NB4 (cell line): ENCODE data around the gene TUBA8.
"Not testable (repeated sequence)": the region's sequence is repeated elsewhere in the genome, so short reads cannot be mapped to it uniquely, and the experiment has no call there.

ENCODE experiments used
- DNase-seq: peaks from one replicate; pipeline ENCODE4 v3.0.0; 2010; ENCODE audit warnings: low read depth
- H3K4me3 ChIP-seq: one replicate; pipeline ENCODE4 v1.5.1; 2011; ENCODE audit warnings: mild to moderate bottlenecking, low read depth, low read length, moderate library complexity
- MYC ChIP-seq: IDR thresholded peaks from 2 replicates; pipeline ENCODE4 v1.6.1; 2011; ENCODE audit warnings: low read depth, low read length
- POLR2A ChIP-seq: IDR thresholded peaks from 2 replicates; pipeline ENCODE4 v1.6.1; 2011; ENCODE audit warnings: mild to moderate bottlenecking; ENCODE audit not compliant: insufficient read length; ENCODE audit errors: extremely low read depth
- TF ChIP-seq, protein P1 (sequence below): IDR thresholded peaks from one replicate; pipeline ENCODE4 v1.5.1; 2012; ENCODE audit warnings: low read depth, low read length
- TF ChIP-seq, protein P2 (sequence below): IDR thresholded peaks from 2 replicates; pipeline ENCODE4 v1.6.1; 2011; ENCODE audit warnings: low read depth, low read length

Gene TUBA8

DNA sequence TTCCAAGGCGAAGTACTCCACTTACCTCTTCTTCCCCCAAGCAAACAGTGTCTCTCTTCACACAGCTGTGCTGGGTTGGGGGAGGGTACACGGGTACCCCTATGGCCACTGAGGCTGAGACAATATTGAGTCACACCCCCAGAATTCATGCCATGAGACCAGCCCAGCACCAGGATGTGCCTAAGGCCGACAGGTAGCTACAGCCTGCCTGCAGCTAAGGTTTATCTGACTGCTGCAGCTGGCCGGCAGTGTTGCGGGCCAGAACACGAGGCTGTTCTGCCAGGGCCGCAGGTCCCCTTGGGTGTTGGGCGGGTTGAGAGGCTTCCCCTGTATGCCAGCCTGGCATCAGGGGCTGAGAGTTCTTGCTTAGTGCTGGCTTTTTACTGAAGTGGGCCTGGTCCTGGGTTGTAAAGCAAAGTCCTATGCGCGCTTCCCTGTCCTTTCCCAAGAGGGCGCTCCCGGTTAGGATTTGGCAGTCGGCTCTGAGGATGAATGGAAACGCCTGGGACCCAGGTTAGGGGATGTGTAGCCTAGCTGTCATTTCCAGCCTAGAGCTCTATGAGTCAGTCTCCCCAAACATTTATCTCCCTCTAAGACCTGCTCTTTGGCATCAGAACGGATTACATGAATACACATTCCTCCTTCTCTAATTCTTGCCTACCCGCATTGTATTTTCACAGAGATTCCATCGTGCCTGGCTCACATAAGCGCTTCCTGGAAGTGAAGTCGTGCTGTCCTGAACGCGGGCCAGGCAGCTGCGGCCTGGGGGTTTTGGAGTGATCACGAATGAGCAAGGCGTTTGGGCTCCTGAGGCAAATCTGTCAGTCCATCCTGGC, 46.5 kb downstream of the TUBA8 start:
- H3K4me3 ChIP-seq, result no peak overlapping the region
- DNase-seq, result peak; percentile 67
- TF ChIP-seq, protein P1, sequence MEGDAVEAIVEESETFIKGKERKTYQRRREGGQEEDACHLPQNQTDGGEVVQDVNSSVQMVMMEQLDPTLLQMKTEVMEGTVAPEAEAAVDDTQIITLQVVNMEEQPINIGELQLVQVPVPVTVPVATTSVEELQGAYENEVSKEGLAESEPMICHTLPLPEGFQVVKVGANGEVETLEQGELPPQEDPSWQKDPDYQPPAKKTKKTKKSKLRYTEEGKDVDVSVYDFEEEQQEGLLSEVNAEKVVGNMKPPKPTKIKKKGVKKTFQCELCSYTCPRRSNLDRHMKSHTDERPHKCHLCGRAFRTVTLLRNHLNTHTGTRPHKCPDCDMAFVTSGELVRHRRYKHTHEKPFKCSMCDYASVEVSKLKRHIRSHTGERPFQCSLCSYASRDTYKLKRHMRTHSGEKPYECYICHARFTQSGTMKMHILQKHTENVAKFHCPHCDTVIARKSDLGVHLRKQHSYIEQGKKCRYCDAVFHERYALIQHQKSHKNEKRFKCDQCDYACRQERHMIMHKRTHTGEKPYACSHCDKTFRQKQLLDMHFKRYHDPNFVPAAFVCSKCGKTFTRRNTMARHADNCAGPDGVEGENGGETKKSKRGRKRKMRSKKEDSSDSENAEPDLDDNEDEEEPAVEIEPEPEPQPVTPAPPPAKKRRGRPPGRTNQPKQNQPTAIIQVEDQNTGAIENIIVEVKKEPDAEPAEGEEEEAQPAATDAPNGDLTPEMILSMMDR, result peak; percentile 63
- TF ChIP-seq, protein P2, sequence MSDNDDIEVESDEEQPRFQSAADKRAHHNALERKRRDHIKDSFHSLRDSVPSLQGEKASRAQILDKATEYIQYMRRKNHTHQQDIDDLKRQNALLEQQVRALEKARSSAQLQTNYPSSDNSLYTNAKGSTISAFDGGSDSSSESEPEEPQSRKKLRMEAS, result no peak
- no peak for TF ChIP-seq MYC
- TF ChIP-seq POLR2A, result no peak

DNA sequence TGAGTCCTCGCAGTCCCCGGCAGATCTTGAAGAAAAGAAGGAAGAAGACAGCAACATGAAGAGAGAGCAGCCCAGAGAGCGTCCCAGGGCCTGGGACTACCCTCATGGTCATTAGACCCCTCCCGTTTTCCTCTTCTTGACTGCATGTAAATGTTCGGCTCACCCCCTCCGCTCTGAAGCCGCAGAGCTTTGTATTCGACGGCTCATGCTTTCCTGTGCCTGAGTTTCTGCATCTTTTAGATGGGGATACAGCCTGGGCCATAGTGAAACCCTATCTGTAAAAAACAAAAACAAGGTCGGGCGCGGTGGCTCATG, 47.1 kb downstream of the TUBA8 start:
- TF ChIP-seq, protein P2, result no peak
- no peak for DNase-seq
- H3K4me3 ChIP-seq, result no peak overlapping the region

DNA sequence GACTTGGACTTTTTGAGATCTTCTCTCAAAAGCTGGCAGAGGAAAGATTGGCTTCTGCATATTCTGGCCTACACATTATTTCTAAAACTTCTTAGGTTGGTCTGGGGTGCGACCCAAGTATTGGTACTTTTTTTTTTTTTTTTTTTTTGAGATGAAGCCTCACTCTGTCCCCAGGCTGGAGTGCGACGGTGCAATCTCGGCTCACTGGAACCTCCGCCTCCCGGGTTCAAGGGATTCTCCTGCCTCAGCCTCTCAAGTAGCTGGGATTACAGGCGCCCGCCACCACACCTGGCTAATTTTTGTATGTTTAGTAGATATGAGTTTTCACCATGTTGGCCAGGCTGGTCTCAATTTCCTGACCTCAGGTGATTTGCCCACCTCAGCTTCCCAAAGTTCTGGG, 50.0 kb downstream of the TUBA8 start:
- DNase-seq, H3K4me3 ChIP-seq: not testable (repeated sequence)

DNA sequence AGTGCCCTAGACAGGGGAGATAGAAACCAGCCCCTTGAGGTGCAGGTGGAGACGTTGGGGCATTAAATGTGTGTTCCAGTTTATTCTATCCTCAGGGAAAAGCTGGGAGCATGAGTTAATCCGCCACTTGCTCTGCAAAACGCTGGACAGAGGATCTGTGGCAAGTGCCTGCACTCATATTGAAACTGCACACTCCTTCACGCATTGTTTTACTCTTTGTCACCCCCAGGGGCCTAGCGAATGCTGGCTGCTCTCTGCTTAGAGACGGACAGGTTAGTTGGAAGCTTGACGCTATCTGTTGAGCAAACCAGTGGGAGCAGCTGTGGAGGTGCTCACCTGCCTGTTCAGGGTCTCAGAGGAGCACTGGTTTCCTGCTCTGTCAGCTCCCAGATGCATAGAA, 53.2 kb downstream of the TUBA8 start:
- H3K4me3 ChIP-seq, DNase-seq: not testable (repeated sequence)

DNA sequence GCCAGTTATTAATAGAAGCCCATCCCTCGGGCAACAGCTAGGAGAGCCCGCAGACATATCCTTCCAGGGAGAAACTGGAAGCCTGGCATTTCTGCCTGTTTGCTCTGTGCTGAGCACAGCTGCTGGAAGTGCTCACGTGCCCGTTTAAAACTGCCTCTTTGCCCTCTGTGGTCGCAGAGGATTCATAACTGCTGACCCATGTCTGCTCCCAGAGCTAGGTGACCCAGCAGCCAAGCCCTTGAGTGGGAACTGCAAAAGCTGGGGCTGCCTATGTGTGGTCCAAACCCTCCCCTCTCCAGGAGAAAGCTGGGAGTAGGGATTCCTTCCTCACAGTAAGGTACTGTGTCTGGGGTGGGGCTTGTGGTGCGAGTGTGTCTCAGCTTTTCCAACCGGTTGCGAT, 54.0 kb downstream of the TUBA8 start:
- not testable (repeated sequence) for DNase-seq, H3K4me3 ChIP-seq

DNA sequence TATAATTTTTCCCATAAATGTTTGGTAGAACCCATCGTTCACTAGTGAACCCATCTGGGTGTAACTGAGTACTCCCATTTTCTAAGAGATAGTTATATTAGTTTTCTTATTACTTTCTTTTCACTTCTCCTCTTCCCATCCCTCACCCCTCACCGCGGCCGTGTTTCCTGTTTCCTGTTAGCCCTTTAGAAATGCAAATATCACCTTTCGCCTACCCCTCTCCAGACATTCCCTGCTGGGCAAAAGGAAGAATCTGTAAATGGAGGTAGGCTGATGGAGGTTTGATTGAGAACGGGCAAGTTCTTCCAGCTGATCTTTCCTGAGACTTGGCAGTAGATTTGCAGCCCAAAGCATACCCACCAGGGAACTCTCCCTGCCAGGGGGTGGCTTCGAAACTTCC, 54.7 kb downstream of the TUBA8 start:
- not testable (repeated sequence) for H3K4me3 ChIP-seq, DNase-seq

DNA sequence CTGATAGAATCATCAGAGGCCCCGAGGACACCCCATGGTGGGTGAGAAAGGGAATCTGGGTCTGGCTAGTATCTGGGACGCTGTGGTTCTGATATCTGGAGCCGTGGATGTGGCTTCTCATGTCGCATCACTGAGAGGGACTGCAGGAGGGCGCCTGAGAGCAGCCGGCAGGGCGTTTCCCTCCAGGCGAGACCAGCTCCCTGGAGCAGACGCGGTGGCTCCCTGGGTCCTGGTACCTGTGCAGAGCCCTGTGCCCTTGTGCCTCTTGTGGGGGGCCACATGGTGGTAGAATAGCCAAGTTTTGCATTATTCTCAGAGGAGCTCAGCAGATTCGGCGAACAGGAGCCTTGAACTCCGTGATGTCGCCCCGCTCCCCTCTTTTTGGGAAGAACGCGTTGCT, 59.7 kb downstream of the TUBA8 start:
- H3K4me3 ChIP-seq, DNase-seq: not testable (repeated sequence)

DNA sequence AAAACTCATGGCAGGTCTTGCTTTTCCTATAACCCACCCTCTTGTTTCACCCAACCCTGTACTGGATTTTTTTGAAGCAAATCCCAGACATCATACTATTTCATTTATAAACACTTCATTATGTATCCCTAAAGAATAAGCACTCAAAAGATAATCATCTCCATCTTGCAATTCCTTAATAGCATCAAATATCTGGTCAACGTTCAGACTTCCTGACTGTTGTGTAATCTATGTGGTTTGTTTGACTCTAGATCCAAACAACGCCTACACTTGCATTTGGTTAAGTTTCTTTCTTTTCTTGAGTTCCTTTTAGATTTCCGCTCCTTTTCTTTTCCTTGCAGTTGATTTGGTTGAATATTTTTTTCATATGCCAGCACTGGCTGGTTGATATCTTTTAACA, 61.6 kb downstream of the TUBA8 start:
- not testable (repeated sequence) for DNase-seq, H3K4me3 ChIP-seq

DNA sequence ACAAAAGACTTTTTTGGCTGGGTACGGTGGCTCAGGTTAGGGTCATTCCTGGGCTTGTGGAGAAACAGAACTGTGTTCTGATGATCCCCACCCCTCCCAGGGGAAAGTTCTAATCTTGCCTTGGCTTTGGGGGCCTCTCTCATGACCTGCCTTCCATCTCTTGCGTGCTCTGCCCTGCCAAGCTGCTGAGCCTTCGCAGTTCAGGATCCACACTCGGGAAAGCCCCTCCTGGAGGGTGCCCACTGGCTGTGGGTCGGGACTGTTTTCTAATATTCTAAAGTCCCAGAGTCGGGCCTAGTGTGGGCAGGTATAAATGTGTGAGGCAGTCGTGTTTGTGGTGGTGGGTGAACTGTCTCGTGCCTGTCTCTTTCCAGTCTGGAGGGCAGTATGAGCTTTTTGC, 62.2 kb downstream of the TUBA8 start:
- H3K4me3 ChIP-seq, DNase-seq: not testable (repeated sequence)

DNA sequence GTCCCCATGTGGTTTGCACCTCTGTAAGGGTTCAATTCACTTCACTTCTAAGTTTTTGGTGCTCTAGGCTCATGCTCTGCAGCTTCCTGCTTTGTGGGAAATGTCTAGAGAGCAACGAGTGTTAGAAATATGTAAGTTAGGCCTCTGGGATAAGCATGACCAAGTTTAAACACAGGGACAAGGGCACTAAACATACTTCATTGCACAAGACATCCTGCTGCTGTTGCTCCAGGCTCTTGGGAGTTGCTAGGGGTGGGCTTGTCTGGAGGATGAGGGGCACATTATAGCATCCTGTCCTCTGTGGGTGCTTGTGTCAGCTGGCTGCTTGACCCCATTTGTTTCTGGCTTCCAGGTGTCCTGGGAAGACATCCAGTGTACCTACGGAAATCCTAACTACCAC, 62.8 kb downstream of the TUBA8 start:
- DNase-seq, H3K4me3 ChIP-seq: not testable (repeated sequence)
